ELR (cell line): ENCODE measurements around the gene DUSP2.
A peak's percentile ranks its signal among the peaks of the same experiment; 100 is the strongest.
"Not testable (repeated sequence)": the region's sequence is repeated elsewhere in the genome, so short reads cannot be mapped to it uniquely, and the experiment has no call there.

Experiments
- DNase-seq: peaks from one replicate; pipeline ENCODE4 v3.0.0-alpha.2; 2015; ENCODE audit warnings: low read depth

Gene DUSP2

GRCh38 chr2:96163415-96163767 is 18.2 kb upstream of the DUSP2 start:
- DNase-seq = no peak

- DNase-seq = no peak
Observed at GRCh38 chr2:96161898-96162297, 16.7 kb upstream of the DUSP2 start.

GRCh38 chr2:96160366-96160765 is 15.1 kb upstream of the DUSP2 start:
- not testable (repeated sequence) for DNase-seq

GRCh38 chr2:96159084-96159830 is 14.0 kb upstream of the DUSP2 start:
- no peak for DNase-seq

GRCh38 chr2:96158554-96158940 is 13.3 kb upstream of the DUSP2 start:
- DNase-seq = no peak

- no peak for DNase-seq
Observed at GRCh38 chr2:96157649-96158553, 12.7 kb upstream of the DUSP2 start.

GRCh38 chr2:96156926-96157648 is 11.8 kb upstream of the DUSP2 start:
- DNase-seq = no peak

GRCh38 chr2:96156011-96156820 is 11.0 kb upstream of the DUSP2 start:
- no peak for DNase-seq

GRCh38 chr2:96154506-96155380 is 9.5 kb upstream of the DUSP2 start:
- DNase-seq = no peak

- no peak for DNase-seq
Observed at GRCh38 chr2:96153991-96154431, 8.8 kb upstream of the DUSP2 start.

GRCh38 chr2:96153291-96153713 is 8.1 kb upstream of the DUSP2 start:
- no peak for DNase-seq

GRCh38 chr2:96152304-96153161 is 7.3 kb upstream of the DUSP2 start:
- no peak for DNase-seq

GRCh38 chr2:96151595-96152303 is 6.5 kb upstream of the DUSP2 start:
- no peak for DNase-seq

- DNase-seq = no peak
Observed at GRCh38 chr2:96150791-96151594, 5.8 kb upstream of the DUSP2 start.

GRCh38 chr2:96150007-96150640 is 4.9 kb upstream of the DUSP2 start:
- DNase-seq = no peak

- peak; percentile 91 for DNase-seq
Observed at GRCh38 chr2:96148410-96149217, 3.4 kb upstream of the DUSP2 start.
